Astrocyte of the spinal cord (primary cell): Measurements from ENCODE around the gene GNB5.

Experiments used
- DNase-seq: peaks from one replicate; pipeline ENCODE4 v3.0.0; 2011; ENCODE audit warnings: low read depth, low spot score
- H3K4me3 ChIP-seq: 2 replicates; pipeline ENCODE4 v1.5.1; 2011; ENCODE audit warnings: low read depth, mild to moderate bottlenecking, low read length, moderate library complexity
- in situ Hi-C: cut with HindIII; loops from 2 replicates; pipeline ENCODE4 v1.10.0; 2017; ENCODE audit warnings: low sequenced_read_pairs
- TF ChIP-seq, protein P1 (sequence below): IDR thresholded peaks from 2 replicates; pipeline ENCODE4 v1.5.1; 2012; ENCODE audit warnings: low read depth, mild to moderate bottlenecking, low read length, inconsistent platforms

The GNB5 gene

DNA sequence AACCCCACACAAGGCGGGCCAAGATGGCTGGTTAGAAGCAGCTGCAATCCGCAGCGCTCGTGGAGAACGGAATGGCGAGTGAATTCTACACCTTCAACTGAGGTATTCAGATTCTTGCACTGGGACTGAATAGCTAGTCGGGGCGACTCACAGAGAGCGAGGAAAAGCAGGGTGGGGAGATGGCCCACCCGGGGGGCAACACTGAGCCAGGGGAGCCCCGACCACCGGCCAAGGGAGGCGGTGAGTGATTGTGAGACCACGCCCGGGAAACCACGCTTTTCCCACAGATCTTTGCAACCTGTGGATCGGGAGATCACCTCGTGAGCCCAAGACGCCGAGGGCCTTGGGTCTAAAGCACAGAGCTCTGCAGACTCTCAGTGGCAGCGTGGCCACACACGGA, 28.3 kb downstream of the GNB5 start:
- DNase-seq = no peak
- in situ Hi-C loops = no loop called here
- no peak overlapping the region for H3K4me3 ChIP-seq
- TF ChIP-seq, protein P1, sequence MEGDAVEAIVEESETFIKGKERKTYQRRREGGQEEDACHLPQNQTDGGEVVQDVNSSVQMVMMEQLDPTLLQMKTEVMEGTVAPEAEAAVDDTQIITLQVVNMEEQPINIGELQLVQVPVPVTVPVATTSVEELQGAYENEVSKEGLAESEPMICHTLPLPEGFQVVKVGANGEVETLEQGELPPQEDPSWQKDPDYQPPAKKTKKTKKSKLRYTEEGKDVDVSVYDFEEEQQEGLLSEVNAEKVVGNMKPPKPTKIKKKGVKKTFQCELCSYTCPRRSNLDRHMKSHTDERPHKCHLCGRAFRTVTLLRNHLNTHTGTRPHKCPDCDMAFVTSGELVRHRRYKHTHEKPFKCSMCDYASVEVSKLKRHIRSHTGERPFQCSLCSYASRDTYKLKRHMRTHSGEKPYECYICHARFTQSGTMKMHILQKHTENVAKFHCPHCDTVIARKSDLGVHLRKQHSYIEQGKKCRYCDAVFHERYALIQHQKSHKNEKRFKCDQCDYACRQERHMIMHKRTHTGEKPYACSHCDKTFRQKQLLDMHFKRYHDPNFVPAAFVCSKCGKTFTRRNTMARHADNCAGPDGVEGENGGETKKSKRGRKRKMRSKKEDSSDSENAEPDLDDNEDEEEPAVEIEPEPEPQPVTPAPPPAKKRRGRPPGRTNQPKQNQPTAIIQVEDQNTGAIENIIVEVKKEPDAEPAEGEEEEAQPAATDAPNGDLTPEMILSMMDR = no peak

DNA sequence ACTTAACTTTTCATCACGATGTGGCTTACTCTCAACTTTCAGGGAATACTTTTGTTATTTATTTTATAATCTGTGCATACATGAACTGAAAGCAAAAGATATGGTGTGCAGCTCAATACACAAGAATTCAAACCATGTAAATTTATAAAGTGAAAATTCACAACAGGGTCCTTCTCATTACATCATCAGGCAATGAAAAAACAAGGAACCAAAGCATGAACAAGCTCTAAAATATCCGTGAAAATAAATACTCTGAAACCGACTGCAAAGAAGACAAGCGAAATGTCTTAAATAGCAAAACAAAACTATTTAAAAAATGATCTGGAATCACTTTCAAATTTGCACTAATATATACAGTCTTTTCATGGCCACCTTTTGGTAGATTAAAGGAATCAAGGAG, 28.9 kb downstream of the GNB5 start:
- in situ Hi-C loops = no loop called here

GRCh38 chr15:52161406-52161966, 29.7 kb downstream of the GNB5 start:
- in situ Hi-C loops = no loop called here
- TF ChIP-seq, protein P1 = no peak
- DNase-seq = no peak
- H3K4me3 ChIP-seq = no peak overlapping the region

More for the DNA sequence above, 28.9 kb downstream of the GNB5 start:
- DNase-seq = peak; percentile 51
- no peak overlapping the region for H3K4me3 ChIP-seq
- TF ChIP-seq, protein P1 = no peak

DNA sequence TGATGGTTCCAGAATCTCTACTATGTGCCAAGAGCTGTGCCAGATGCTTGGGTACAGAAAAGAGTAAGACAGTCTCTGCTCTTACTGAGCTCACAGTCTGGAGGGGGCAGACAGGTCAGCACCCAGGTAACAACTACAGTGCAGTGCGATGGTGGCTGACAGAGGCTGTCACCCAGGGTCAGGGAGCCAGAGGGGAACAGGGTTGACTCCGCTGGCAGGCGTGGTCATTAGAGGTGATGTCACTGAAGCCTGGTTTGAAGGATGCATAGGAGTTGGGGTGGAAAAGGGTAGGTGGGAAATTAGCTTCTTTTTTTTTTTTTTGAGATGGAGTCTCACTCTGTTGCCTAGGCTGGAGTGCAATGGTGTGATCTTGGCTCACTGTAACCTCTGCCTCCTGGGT, 31.5 kb downstream of the GNB5 start:
- no peak overlapping the region for H3K4me3 ChIP-seq
- in situ Hi-C loops = no loop called here
- no peak for DNase-seq
- TF ChIP-seq, protein P1 = no peak

DNA sequence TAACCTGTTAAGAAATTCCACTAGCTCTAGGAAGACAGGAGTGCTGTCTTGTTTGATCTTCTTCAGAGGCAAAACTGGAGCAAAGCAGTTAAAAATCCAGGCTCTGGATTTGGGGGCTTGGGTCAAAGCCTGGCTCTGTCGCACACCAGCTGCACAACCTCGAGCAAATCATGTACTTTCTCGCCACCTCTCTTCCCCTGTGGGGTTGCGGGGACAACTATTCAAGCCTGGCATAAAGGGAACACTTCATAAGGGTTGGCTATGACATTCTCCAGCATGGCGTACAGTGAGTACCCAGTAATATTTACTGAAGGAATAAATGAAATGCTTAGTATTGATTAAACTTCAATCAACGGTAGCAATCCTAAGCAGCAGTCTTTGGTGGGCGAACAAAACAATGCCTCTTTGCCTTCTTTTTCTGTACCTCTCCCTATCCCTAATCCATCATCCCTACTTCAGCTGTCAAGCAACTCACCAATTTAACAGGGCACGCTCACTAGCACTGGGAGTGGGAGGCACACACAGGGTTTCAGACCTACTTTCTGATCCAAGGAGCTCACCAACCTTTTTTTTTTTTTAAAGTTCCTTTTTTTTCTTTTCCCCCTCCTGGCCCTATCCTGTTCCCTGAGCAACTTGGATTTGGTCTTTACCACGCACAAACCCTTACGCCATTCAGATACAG, 33.0 kb downstream of the GNB5 start:
- in situ Hi-C loops = no loop called here
- H3K4me3 ChIP-seq = no peak overlapping the region
- TF ChIP-seq, protein P1 = no peak
- no peak for DNase-seq

- no peak overlapping the region for H3K4me3 ChIP-seq
- TF ChIP-seq, protein P1 = no peak
- no peak for DNase-seq
- in situ Hi-C loops = no loop called here
These were observed 35.3 kb downstream of the GNB5 start for GRCh38 chr15:52155878-52156277.
